ENCODE measurements around the gene PDGFC.
"Not testable (repeated sequence)": the region's sequence is repeated elsewhere in the genome, so short reads cannot be mapped to it uniquely, and the experiment has no call there.

PDGFC gene

DNA sequence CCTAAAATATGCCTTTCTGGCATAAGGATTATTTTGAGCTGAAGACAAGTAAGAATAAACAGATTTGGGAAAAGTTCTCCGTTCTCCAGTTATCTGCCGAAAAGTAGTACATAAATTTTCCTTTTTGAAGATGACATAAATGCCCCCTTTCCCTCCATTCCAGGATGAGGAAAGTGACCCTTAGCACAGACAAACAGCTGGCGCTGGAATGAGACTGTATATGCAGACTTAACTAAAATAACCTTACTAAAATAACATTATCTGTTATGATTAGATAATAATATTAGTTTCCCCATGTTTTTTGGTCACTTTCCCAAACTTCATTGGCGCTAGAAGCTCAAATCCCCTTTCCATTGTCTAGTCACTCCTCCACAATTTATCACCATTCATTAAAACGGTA lies 21.5 kb downstream of the PDGFC start:
- DNase-seq: no peak

DNA sequence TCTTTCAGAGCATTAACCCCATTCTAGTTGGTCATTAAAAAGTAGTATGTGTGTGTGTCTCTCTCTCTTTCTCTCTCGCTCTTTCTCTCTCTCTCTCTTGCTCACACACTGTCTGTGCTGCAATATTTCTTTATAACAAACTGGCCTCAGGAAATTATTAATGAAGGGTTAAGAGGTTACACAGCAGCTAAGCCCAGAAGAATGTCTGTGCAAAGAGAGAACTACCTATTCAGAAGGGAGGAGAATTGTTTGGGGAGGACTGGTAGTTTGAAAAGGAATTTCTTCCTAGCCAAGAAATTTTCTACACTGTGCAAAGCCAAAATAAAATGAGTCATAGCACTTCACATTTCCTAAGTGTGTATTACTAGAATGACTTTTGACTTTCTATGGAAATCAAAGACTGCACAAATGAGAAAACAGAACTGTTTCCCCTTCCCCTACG lies 22.2 kb downstream of the PDGFC start:
- DNase-seq: peak; percentile 83

DNA sequence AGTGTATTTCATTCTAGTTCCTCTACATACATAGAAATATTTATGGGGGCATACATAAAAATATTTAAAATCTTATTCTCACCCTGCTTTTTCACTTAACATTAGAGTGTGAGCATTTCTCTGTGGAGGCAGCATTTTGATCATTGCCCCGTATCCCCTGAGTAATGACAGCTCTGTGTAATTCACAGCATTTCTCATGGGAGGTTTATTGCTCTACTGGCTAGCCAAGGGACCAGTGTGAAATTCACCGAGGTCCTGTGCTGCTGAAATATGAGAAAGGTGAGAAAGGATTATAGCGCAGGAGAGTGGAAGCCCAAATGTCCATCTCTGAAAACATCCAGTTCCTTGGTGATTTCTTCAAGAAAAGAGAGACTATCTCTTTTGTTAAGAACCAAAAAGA lies 22.9 kb downstream of the PDGFC start:
- no peak for DNase-seq

DNA sequence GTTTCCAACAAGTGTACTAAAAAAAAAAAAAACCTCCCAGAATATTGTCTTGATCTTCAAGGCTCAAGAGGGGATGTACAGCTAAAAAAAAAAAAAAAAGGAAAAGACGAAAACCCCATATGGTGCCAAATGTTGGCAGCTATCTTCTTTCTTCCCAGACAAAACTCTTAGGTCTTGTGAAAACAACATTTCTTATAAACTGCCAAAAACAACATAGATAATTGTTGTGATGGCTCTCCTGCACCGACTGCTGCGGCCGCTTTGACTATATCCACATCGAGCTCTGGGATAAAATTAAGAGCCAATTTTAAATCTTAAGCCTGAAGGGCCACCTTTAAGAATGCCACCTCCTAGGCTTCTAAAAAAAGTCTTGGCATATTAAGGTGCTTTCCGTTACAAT lies 23.5 kb downstream of the PDGFC start:
- no peak for DNase-seq

DNA sequence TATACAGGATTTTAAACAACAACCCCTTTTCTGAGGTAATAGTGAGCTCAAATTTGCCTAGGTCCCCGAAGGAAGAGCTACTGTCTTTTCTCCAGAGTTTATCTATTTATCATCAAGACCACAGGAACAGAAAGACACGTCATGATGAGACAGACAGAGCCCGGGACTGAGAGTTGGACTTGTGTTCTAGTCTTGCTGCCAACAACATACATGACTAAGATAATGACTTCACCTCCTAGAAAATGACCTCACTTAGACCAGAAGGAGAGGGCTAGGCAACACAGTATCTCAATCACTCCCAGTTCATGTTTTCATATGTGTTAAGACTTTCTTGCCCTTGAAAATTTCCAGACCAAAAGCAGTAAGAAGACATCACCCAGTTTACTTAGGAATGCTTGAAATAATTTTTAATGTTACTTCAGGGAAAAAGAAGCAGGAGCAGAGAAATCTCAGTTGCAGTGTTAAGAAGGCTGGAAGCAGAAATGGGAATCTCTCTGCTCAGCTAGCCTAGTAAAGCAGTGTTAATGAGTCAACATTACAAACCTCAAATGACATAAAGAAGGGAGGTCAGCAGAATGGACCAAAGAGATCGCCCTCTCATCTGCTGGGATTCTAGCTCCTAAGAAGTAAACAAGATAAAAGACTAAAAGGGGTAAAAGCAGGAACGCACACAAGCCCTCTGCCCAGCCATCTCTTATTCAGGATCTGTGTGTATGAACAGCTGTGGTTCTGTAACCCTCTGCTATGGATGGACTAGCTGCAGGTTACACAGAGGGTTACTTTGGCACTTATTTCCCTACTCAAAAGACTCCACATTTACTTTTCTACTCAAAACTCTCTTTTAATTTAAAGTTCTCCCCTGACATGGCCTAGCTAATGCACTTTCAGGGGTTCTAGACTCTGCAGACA lies 24.8 kb downstream of the PDGFC start:
- DNase-seq: peak; percentile 98

DNA sequence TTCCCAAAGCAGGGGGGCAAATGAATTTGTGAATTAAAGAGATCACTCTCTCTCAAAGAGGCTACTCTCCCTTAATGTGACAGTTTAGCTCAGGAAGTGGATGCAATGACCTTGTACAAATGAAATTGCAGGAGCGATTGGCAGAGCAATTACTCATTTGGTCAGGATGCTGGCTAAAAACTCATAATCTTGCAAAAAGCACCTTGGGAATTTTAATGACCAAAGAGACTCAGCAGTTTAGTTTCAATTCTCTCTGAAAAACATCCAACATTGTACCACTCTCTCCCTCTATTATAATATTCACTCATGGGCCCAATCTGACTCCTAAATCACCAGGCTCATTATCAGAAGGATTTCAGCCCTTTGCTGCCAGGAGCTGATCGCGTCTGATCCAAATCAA lies 26.1 kb downstream of the PDGFC start:
- DNase-seq: no peak

DNA sequence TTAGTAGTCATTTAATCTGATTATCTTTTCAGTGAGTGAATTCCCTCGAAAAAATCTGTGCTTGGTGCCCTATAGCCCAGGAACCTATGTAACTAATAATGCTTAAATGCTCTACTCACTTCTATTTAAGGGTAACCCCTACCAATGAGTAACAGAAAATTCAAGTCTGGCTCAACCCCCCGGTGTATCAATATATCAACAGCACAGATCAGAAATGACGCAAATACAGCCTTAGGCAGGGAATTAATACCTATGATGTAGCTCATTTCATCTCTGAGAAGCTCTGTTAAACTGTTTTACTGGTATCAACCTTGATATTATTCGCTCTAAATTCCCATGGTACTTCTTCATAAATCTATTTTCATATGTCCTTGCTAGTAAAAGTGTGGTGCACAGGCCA lies 28.6 kb downstream of the PDGFC start:
- DNase-seq: no peak

DNA sequence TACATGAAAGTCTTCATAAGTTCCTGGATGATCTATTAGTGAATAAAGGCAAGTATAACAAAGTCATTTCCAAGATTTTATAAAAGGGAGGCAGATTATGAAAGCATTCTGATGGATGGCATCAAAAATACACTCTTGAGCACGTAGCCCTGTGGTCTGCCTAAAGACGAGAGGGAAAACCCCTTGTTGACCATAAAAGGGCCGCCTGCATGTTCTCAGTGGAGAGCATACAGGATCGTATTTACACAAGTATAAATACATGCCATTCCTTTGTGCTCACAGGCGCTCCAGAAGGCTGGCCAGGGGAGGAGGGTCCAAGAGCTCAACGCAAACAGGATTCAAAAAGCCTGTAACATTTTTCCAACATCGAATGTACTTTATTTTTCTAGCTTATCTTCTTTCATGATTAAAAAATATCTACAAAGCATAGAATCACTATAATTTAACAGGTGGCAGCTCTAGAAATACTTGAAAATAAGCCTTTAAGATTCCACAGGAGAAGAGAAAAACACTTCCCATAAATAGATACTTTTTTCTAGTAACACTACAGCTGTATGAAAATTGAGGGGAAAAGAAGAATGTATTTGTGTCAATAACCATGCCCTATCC lies 29.6 kb downstream of the PDGFC start:
- peak; percentile 96 for DNase-seq

DNA sequence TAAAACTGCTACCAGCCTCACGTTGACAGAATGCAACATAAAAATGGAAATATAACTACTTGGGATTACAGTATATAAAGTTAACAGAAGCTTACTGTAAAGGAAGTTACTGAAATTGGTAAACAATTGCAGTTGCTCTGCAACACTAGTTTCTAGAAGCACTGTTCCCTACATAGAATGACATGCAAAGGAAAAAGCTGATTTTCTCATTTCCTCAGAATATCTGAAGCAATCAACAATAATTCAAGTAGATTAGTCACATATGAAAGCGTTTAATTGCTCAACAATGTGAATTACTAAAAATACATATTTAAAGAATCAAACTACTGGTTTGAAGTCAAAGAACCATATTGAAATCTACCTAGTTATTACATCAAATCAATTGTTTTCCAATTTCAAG lies 31.8 kb downstream of the PDGFC start:
- no peak for DNase-seq

DNA sequence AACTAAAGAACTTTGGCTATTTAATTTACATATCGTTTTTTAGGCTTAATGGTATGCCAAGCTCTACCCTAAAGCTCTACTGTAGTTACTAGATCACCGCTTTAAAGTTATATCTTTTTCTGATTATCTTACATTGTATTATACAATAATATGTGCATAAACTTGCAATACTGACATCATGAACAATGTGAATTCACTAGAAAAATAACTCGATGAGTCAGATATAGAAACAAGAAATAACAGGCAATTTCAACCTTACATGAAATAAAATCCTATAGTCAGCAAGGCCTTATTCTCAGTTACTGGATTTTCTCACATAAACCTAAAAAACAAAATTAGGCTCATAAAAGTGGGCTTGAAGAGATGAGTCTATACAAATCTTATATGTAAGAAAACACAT lies 32.5 kb downstream of the PDGFC start:
- no peak for DNase-seq

DNA sequence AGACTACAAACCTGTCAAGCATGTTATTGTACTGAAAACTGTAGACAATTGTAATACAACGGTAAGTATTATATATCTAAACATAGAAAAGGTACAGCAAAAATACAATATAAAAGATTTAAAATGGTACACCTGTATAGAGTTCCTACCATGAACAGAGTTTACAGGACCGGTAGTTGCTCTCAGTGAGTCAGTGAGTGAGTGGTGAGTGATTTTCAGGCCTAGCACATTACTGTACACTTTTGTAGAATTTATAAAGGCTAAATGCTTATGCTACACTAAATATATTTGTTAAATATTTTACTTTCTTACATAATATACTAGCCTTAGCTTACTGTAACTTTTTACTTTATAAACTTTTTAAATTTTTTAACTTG lies 37.4 kb downstream of the PDGFC start:
- no peak for DNase-seq

DNA sequence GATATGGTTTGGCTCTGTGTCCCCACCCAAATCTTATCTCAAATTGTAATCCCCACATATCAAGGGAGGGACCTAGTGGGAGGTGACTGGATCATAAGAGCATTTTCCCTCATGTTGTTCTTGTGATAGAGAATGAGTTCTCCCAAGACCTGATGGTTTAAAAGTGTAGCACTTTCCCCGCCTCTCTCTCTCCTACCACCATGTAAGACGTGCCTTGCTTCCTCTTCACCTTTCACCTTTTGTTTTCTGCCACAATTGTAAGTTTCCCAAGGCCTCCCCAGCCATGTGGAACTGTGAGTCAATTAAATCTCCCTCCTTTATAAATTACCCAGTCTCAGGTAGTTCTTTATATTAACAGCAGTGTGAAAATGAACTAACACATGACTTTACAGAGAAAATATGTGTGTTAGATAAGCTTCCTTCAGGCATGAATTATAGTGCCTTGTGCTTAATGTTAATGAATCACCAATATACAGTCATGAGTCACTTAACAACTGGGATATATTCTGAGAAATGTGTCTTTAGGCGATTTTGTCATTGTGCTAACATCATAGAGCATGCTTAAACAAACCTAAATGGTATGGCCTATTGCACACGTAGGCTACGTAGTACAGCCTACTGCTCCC lies 37.9 kb downstream of the PDGFC start:
- DNase-seq: peak; percentile 91

DNA sequence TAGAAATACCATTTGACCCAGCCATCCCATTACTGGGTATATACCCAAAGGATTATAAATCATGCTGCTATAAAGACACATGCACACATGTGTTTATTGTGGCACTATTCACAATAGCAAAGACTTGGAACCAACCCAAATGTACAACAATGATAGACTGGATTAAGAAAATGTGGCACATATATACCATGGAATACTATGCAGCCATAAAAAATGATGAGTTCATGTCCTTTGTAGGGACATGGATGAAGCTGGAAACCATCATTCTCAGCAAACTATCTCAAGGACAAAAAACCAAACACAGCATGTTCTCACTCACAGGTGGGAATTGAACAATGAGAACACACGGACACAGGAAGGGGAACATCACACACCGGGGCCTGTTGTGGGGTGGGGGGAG lies 39.2 kb downstream of the PDGFC start:
- not testable (repeated sequence) for DNase-seq

DNA sequence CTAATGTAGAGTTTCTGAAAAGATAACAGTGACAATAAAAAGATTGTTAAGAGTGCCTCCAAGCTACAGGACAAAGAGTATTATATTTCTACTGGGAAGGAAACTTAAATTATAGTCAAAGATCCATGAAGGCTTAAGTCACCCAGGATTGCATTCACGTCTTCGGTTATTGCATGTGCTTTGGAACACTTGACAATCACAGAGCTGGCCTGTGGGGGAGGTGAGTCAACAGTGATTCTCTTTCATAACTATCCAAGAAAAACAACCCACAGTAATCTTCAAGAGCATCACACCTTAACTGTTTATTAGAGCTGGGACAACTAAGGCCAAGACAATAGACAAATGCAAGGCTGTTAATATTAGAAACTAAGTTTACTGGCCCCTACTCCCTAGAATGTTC lies 40.3 kb downstream of the PDGFC start:
- DNase-seq: peak; percentile 83

DNA sequence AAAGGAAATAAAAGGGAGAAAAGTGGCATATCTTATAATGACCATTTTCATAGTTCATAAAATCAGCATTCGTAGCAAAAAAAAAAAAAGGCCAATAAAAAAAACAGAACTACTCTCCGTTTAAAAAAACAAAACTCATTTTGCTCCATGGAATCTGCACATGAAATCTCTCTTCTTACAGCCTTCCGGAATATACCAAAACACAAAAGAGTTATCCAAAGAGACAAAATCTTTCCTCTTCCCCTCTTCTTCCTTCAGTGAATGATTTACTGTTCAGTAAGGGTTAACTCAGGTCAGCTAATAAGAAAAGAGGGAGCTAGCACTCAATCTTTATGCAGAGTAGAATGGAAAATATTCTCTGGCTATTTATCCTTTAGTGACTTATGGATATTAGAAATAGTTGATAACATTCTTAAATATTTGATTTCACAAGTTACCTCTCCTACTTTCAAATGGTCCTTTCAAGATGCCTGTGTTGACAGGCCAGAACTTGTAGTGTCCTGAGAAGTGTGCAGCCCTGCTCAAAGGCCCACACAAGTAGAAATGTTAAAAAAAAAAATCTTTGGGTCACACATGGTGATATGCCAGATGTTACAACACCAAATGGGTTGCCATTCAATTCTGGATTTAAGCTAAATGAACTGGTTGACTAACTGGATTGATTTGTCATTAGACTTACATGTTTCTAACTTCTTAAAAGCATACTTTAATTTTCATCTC lies 42.1 kb downstream of the PDGFC start:
- no peak for DNase-seq

DNA sequence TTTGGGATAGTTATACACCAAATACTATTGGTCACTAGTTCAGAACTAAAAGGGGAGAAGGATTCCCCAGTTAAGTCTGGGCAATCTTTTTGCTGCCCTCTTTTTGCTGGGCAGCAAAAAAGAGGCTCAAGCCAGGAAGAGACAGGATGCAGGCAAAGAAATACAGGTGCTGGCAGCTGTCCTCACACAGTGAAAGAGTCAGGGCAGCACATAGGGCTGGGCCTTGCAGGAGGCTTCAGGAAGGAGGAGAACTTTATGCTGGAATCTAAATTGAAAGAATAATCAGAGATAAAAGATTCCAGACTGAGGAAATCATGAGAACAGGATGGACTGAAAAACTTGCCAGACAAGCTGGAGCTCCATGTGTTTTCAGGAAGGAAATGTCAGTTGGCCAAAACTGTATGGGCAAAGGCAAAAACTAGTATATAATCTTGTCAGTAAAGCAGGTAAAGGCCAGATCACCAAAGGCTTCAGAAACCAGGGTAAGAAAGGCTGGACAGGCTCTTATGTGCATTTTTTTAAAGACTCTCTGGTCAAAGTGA lies 46.8 kb downstream of the PDGFC start:
- DNase-seq: no peak

DNA sequence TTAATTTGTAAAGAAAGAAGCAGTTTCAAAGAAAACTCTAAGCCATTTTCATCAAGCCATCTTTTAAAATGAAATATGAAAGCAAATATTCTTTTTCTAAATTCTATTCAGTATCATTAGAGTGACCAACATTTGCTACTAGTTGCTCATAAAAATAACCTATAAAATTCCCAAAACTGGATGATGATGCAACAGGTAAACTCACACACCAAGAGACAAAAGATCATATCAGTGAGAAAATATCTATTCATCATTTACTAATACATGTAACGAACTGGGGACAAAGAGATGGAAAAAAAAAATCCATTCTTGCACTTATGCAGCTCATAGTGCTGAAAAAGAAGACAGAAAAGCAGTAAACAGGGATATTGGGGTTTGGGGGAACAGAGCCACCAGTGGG lies 48.1 kb downstream of the PDGFC start:
- no peak for DNase-seq

DNA sequence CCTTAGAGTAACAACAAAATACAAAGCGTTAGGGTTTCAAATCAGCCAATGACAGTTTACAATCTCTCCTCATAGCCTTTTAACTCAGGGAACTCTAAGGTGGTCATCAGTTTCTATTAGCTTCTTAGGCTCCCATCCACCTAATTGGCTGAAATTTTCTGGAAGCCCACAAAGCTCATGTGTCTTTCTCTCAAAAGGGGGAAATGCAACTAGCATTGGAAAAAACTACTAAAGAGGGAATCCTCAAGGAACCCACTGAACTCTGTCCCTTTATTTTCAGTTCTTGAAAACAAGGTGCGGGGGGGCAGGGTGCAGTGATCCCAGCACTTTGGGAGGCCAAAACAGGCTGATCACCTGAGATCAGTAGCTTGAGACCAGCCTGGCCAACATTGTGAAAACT lies 56.4 kb downstream of the PDGFC start:
- DNase-seq: no peak

DNA sequence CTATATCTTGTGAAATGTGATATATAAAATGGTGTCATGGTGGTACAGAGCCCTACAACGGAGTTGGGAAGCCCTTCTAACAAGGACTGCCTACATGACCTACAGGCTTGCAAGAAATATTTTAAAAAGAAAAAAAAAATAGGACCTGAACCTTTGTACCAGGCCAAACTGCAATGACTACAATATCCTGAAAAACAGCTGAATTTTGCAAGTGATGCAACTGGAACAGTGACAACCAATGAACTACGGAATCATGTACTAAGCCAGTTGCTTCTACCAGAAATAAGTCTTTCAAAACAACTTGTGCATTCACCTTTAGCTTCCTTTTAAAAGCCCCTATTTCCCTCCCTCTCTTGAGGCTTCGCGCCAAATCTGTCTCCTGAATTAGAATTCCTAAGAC lies 58.4 kb downstream of the PDGFC start:
- DNase-seq: no peak

DNA sequence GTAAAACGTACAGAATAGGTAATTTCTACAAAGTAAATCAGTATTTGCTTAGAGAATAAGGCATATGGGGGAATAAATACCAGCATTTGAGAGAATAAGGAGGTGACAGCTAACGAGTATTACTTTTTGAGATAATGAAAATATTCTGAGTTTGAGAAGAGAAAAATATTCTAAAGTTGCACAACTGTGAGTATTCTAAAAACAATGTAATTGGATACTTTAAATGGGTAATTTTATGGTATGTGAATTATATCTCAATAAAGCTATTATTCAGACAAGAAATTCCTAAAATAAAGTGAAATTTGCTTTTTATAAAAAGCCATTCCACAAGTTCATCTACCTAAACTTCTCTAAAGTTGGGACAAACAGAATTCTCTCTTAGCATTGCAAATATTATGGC lies 62.6 kb downstream of the PDGFC start:
- DNase-seq: no peak

DNA sequence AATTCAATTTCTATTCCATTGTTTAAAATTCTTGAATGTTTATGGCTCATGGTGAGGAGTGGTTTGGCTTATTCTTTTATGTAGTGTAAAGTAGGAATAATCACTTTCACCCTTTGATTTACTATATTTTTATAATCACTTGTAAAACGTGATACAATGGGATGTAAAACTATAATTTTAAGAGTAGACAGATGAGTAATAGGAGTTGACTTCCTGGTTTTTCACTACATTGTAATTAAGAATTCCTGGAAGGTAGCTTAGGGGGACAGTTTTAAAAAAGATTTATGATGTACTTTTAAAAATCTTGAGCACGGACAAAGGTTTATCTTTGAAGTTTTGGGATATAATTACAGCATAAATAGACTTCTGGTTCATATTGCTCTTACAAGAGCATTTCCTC lies 65.3 kb downstream of the PDGFC start:
- DNase-seq: no peak

DNA sequence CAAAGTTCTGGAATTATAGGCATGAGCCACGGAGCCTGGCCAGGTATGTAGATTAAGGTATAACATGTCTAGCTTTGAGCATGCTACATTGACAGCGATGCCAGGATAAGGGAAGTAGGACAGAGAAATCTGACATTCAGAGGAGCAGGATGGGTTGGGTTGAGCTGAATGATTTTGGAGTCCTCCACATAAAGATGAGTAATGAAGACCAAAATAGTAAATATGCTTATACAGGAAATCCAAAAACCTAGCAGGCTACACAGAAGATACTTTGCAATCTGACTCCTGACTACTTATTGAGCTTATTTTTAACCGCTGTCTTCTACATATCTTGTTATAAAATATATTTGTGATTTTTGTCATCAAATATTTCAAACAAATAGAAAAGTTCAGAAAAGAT lies 69.7 kb downstream of the PDGFC start:
- DNase-seq: peak; percentile 13
